WERI-Rb-1 (cell line): ENCODE results near the gene ITSN1.

Experiments
- DNase-seq: peaks from one replicate; pipeline ENCODE4 v3.0.0-alpha.2; 2020
- H3K27ac ChIP-seq: fragments of 250-450 bp; sonication (Bioruptor Pico); 2 replicates; pipeline ENCODE4 v1.5.1; 2020; ENCODE audit warnings: mild to moderate bottlenecking, moderate library complexity
- H3K27me3 ChIP-seq: fragments of 250-450 bp; sonication (Bioruptor Pico); 2 replicates; pipeline ENCODE4 v1.5.1; 2021; ENCODE audit warnings: mild to moderate bottlenecking, low read depth, moderate library complexity; ENCODE audit not compliant: insufficient read depth, severe bottlenecking
- H3K36me3 ChIP-seq: fragments of 250-450 bp; sonication (Bioruptor Pico); 2 replicates; pipeline ENCODE4 v1.5.1; 2020; ENCODE audit warnings: mild to moderate bottlenecking, moderate library complexity
- H3K4me3 ChIP-seq: 2 replicates; pipeline ENCODE4 v1.5.1; 2011; ENCODE audit warnings: low read depth, mild to moderate bottlenecking, control low read depth, low read length
- H3K9me3 ChIP-seq: fragments of 250-450 bp; sonication (Bioruptor Pico); 2 replicates; pipeline ENCODE4 v1.5.1; 2021; ENCODE audit warnings: mild to moderate bottlenecking, moderate library complexity; ENCODE audit not compliant: severe bottlenecking
- CTCF ChIP-seq: IDR thresholded peaks from 2 replicates; pipeline ENCODE4 v1.5.1; 2011; ENCODE audit warnings: low read depth, mild to moderate bottlenecking, control low read depth, inconsistent platforms, low read length

ITSN1 gene

DNA sequence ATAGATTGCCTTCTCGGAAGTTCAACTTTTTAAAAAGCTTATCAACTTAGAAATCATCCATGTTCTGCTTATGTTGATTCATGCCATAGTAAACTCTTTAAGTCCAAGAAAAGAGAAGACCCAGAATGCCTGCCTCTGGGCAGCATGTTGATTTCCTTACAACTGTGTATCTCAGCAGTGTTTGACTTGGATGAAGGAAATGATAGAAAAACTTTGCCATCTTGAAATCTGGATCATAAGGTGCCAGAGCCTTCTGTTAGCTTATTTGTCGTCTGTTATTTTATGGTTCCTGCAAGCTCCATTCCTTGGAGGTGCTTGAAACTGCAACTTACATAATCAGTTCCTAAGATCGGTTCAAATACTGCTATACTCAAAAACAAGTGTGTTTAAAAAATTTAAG is 148.8 kb downstream of the ITSN1 start:
- Histone ChIP-seq H3K27me3 (no peaks in the 10 kb centered on the region), H3K4me3 (no peak overlapping the region), H3K9me3 (no peaks in the 10 kb centered on the region), H3K27ac (no peak overlapping the region), H3K36me3 (peaks cover 25% of the 10 kb centered on the region)
- no peak for DNase-seq
- no peak for TF ChIP-seq CTCF

DNA sequence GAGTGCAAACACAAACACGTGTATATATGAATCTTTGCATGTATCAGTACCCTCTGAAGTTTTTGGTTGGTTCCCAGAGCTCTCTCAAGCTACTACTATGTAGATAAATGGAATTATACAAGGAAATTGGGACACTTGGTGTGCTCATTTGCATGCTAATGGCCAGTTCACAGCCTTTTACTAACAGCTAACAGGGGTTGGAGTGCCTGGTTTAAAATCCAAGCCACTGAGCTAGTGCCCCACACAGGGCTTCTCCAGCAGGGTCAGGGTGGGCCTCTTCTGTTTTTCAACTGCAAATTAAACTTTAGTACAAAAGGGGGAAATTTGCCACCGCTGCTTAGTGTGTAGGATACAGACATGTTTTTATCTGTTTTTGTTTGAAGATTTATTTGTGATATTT is 152.3 kb downstream of the ITSN1 start:
- no peak for TF ChIP-seq CTCF
- Histone ChIP-seq H3K27me3 (no peaks in the 10 kb centered on the region), H3K9me3 (no peaks in the 10 kb centered on the region), H3K4me3 (no peak overlapping the region), H3K36me3 (peaks cover 38% of the 10 kb centered on the region), H3K27ac (no peak overlapping the region)
- DNase-seq, result no peak

DNA sequence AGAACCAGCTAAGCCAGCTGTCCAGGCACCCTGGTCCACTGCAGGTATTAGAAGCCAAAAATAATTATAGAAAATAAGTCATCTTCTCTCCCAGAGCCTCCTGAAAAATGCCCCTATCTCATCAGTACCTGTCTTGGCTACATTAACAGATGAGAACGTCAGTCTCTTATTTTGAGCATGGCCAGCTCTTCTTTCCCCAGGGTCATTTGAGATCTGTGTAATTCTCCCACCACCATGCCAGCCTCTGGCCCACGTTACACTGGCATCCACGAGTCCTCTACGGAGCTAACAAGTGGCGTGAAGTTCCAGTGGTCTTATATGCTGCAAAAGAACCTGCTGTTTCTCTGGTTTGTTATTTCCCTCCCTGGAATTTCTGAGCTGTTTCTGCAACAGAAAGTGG is 155.3 kb downstream of the ITSN1 start:
- Histone ChIP-seq H3K36me3 (peaks cover 47% of the 10 kb centered on the region), H3K27me3 (no peaks in the 10 kb centered on the region), H3K4me3 (no peak overlapping the region), H3K9me3 (no peaks in the 10 kb centered on the region), H3K27ac (no peak overlapping the region)
- TF ChIP-seq CTCF, result no peak
- no peak for DNase-seq

- Histone ChIP-seq H3K27ac (no peak overlapping the region), H3K9me3 (no peaks in the 10 kb centered on the region), H3K36me3 (peaks cover 42% of the 10 kb centered on the region), H3K27me3 (no peaks in the 10 kb centered on the region), H3K4me3 (no peak overlapping the region)
- no peak for TF ChIP-seq CTCF
- DNase-seq, result no peak
Measured at GRCh38 chr21:33799378-33800090, 157.2 kb downstream of the ITSN1 start.

- H3K27me3 ChIP-seq, result no peaks in the 10 kb centered on the region
- no peak overlapping the region for H3K4me3 ChIP-seq
- no peak overlapping the region for H3K27ac ChIP-seq
- H3K36me3 ChIP-seq, result peaks cover 33% of the 10 kb centered on the region
- TF ChIP-seq CTCF, result no peak
- no peaks in the 10 kb centered on the region for H3K9me3 ChIP-seq
- no peak for DNase-seq
Measured at GRCh38 chr21:33800753-33801423, 158.6 kb downstream of the ITSN1 start.
